ENCODE data around the gene DPYSL5.

DNA sequence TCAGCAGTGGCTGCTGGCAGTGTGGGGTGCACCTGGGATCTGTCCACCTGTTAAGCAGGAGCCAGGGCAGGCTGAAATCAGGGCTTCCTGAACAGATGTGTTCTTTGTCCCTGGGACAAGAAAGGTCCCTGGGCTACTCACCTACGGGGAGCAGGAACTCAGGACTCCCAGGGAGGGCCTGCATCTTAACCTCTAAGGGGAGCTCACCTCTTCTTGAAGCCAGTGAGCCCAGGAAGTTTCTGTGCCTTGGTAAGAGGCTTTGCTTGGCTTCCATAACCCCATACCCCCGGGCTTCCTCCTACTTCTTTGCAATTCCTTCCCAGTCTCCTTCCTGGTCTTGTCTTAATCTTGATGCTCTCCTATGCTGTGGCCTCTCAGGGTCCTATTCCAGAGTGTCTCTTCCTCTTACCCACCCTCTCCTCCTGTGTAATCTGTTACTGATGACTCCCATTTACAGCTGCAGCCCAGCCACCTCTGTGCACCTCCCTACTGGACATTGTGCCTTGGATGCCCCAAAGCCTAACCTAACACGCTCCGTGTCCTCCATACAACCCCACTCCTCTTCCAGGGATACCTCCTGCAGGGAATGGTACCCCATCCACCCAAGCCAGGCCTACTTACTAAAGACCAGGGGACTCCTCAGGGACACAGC is 66.9 kb downstream of the DPYSL5 start:
- TF ChIP-seq, protein P1, sequence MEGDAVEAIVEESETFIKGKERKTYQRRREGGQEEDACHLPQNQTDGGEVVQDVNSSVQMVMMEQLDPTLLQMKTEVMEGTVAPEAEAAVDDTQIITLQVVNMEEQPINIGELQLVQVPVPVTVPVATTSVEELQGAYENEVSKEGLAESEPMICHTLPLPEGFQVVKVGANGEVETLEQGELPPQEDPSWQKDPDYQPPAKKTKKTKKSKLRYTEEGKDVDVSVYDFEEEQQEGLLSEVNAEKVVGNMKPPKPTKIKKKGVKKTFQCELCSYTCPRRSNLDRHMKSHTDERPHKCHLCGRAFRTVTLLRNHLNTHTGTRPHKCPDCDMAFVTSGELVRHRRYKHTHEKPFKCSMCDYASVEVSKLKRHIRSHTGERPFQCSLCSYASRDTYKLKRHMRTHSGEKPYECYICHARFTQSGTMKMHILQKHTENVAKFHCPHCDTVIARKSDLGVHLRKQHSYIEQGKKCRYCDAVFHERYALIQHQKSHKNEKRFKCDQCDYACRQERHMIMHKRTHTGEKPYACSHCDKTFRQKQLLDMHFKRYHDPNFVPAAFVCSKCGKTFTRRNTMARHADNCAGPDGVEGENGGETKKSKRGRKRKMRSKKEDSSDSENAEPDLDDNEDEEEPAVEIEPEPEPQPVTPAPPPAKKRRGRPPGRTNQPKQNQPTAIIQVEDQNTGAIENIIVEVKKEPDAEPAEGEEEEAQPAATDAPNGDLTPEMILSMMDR (IDR thresholded peaks at IDR 0.05; ENCODE audit: low read depth, low read length): no peak
- TF ChIP-seq EZH2phosphoT487 (IDR thresholded peaks at IDR 0.05; ENCODE audit: low read depth): no peak
